Measurements from ENCODE around the gene CECR2. TPM values are rescaled to one million over a fixed set of nuclear protein-coding genes. Genes with fewer than 3 reads are reported as not detected.

CECR2 gene
- total and polyA plus RNA-seq, 10 of the 15 experiments (the other 5 are each of a cell fraction or from before 2014, with no cell fraction given) = 0.01 to 0.08 (median 0.01) TPM; not detected in 7

- CTCF ChIA-PET = interaction anchor here (0.8 kb wide), 1 partner anchor 8 kb away, joined by 3 read pairs; no protein-coding TSS in a partner anchor
- POLR2A ChIA-PET = no interaction called here
- H2AFZ ChIP-seq (ENCODE audit: control insufficient read depth, low read depth, low read length) = no peak overlapping the region
- ATAC-seq = no peak
- RAD21 ChIA-PET (ENCODE audit: unreplicated experiment) = no interaction called here
- no TSS peak for BruUV-seq (replicated peaks)
- no peak overlapping the region for H3K4me3 ChIP-seq
- H3K27me3 ChIP-seq (replicated peaks in 1 of 2; ENCODE audit: control insufficient read depth in 2 of 2, insufficient read depth in 2 of 2, low read length in 1 of 2) = no peaks in the 10 kb centered on the region
- H3K79me2 ChIP-seq (ENCODE audit: control insufficient read depth, insufficient read depth, low read length) = no peaks in the 10 kb centered on the region
- FAIRE-seq = no peak
- intact Hi-C loops (cut with micrococcal nuclease; ENCODE audit: unreplicated experiment) = no loop called here
- H3K4me2 ChIP-seq (ENCODE audit: control insufficient read depth, insufficient read depth) = no peak overlapping the region
- no peak overlapping the region for H3K27ac ChIP-seq (ENCODE audit: control insufficient read depth, insufficient read depth)
- WGBS (ENCODE audit: insufficient coverage, insufficient replicate concordance, low lambda C conversion rate, missing lambda C conversion rate) = 76% methylated on average over 10 of the region's 10 CpGs
- SMC1A ChIA-PET (ENCODE audit: uncharacterized antibody, unreplicated experiment) = no interaction called here
- H3K9ac ChIP-seq (ENCODE audit: control insufficient read depth, insufficient read depth, low read length) = no peak overlapping the region
- H4K20me1 ChIP-seq (ENCODE audit: control insufficient read depth, insufficient read depth) = no peaks in the 10 kb centered on the region
- H3K4me1 ChIP-seq (ENCODE audit: control insufficient read depth, insufficient read depth, low read length) = no peaks in the 10 kb centered on the region
- H3K9me3 ChIP-seq (replicated peaks; ENCODE audit: control insufficient read depth, insufficient read depth, low read length) = no peaks in the 10 kb centered on the region
- H3K36me3 ChIP-seq (ENCODE audit: control insufficient read depth in 2 of 2, insufficient read depth in 2 of 2, low read length in 1 of 2) = no peaks in the 10 kb centered on the region
- no peak for DNase-seq (ENCODE audit: low read depth, low spot score)
- in situ Hi-C loops (cut with MboI) = no loop called here
- TF ChIP-seq, protein P1, sequence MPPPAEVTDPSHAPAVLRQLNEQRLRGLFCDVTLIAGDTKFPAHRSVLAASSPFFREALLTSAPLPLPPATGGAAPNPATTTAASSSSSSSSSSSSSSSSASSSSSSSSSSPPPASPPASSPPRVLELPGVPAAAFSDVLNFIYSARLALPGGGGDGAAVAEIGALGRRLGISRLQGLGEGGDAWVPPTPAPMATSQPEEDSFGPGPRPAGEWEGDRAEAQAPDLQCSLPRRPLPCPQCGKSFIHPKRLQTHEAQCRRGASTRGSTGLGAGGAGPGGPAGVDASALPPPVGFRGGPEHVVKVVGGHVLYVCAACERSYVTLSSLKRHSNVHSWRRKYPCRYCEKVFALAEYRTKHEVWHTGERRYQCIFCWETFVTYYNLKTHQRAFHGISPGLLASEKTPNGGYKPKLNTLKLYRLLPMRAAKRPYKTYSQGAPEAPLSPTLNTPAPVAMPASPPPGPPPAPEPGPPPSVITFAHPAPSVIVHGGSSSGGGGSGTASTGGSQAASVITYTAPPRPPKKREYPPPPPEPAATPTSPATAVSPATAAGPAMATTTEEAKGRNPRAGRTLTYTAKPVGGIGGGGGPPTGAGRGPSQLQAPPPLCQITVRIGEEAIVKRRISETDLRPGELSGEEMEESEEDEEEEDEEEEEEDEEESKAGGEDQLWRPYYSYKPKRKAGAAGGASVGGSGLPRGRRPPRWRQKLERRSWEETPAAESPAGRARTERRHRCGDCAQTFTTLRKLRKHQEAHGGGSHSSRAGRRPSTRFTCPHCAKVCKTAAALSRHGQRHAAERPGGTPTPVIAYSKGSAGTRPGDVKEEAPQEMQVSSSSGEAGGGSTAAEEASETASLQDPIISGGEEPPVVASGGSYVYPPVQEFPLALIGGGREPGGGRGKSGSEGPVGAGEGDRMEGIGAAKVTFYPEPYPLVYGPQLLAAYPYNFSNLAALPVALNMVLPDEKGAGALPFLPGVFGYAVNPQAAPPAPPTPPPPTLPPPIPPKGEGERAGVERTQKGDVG (CRISPR knock-in tag; IDR thresholded peaks at IDR 0.05) = no peak
- TF ChIP-seq RCOR1 (conservative IDR thresholded peaks at IDR 0.05; ENCODE audit: low read depth, low read length) (no peak), ZNF592 (IDR thresholded peaks at IDR 0.05) (no peak), SPI1 (IDR thresholded peaks at IDR 0.05; ENCODE audit: borderline replicate concordance, insufficient read depth, low read depth, low read length) (no peak), NR2C1 (IDR thresholded peaks at IDR 0.05) (no peak), CUX1 (IDR thresholded peaks at IDR 0.05; ENCODE audit: insufficient replicate concordance, low read depth, low read length) (no peak), SMC3 (IDR thresholded peaks at IDR 0.05; ENCODE audit: borderline replicate concordance, low read length) (no peak), RBBP5 (conservative IDR thresholded peaks at IDR 0.05) (no peak), USF1 (IDR thresholded peaks at IDR 0.05; ENCODE audit: borderline replicate concordance, extremely low read length, insufficient read depth, low read depth, low read length) (no peak), MXI1 (IDR thresholded peaks at IDR 0.05; ENCODE audit: low read depth, low read length) (no peak), FOXK2 (IDR thresholded peaks at IDR 0.05) (no peak)
These were observed 197.5 kb downstream of the CECR2 start for GRCh38 chr22:17566776-17567175.
